Activated T-helper 2 cell treated with anti-CD3 and anti-CD28 coated beads, Interferon-gamma antibody, Interleukin-2, Interleukin-4, amounts not matched to agents 10 μg/mL and 5 μg/mL and 100 μg/mL, durations not matched to agents 14 hours and 24 hours and 36 hours (primary cell): Measurements from ENCODE around the gene OR2Z1. TPM values are rescaled to one million over a fixed set of nuclear protein-coding genes. Genes with fewer than 3 reads are reported as not detected.
"Not testable (repeated sequence)": the region's sequence is repeated elsewhere in the genome, so short reads cannot be mapped to it uniquely, and the experiment has no call there.

ENCODE experiments used
- DNase-seq: peaks from one replicate; pipeline ENCODE4 v3.0.0; 2021; ENCODE audit warnings: low spot score
- H3K27ac Mint-ChIP-seq: one replicate; pipeline ENCODE4 v1.8.0; 2021; ENCODE audit warnings: mixed read lengths
- H3K27me3 Mint-ChIP-seq: one replicate; pipeline ENCODE4 v1.8.0; 2021; ENCODE audit warnings: low read depth, mixed read lengths
- H3K36me3 Mint-ChIP-seq: one replicate; pipeline ENCODE4 v1.8.0; 2021; ENCODE audit warnings: low read depth, mixed read lengths
- H3K4me1 Mint-ChIP-seq: one replicate; pipeline ENCODE4 v1.8.0; 2021; ENCODE audit warnings: low read depth, mixed read lengths
- H3K4me3 Mint-ChIP-seq: one replicate; pipeline ENCODE4 v1.8.0; 2021; ENCODE audit warnings: low read depth, mild to moderate bottlenecking, moderate library complexity, mixed read lengths
- H3K9me3 Mint-ChIP-seq: one replicate; pipeline ENCODE4 v1.8.0; 2021; ENCODE audit warnings: mixed read lengths
- intact Hi-C: fragments of 100-400 bp; cut with micrococcal nuclease; formaldehyde crosslinking; loops from one replicate; pipeline ENCODE4 v1.15.1; 2023
- total RNA-seq: library from RNA; stranded (reverse); gene quantifications from 2 replicates; pipeline ENCODE4 v1.2.3, GENCODE V29; 2022

Gene OR2Z1
- total RNA-seq, 1 donor from 2014 or later = not detected

- Mint-ChIP-seq H3K27ac (no peak overlapping the region), H3K9me3 (no peaks in the 10 kb centered on the region), H3K4me1 (peaks cover 19% of the 10 kb centered on the region), H3K27me3 (peaks cover 38% of the 10 kb centered on the region), H3K4me3 (no peak overlapping the region), H3K36me3 (no peaks in the 10 kb centered on the region)
- intact Hi-C loops = no loop called here
- DNase-seq = no peak
Measured at GRCh38 chr19:8690753-8691539, 30.5 kb upstream of the OR2Z1 start.

GRCh38 chr19:8695501-8695900 is 25.9 kb upstream of the OR2Z1 start:
- intact Hi-C loops = no loop called here
- no peak overlapping the region for H3K4me3 Mint-ChIP-seq
- no peak overlapping the region for H3K27ac Mint-ChIP-seq
- H3K27me3 Mint-ChIP-seq = peaks cover 37% of the 10 kb centered on the region
- no peaks in the 10 kb centered on the region for H3K9me3 Mint-ChIP-seq
- peaks cover 36% of the 10 kb centered on the region for H3K4me1 Mint-ChIP-seq
- H3K36me3 Mint-ChIP-seq = no peaks in the 10 kb centered on the region
- DNase-seq = no peak

GRCh38 chr19:8695911-8696310 is 25.5 kb upstream of the OR2Z1 start:
- intact Hi-C loops = no loop called here
- no peaks in the 10 kb centered on the region for H3K9me3 Mint-ChIP-seq

GRCh38 chr19:8696993-8697392 is 24.4 kb upstream of the OR2Z1 start:
- Mint-ChIP-seq H3K9me3 (no peaks in the 10 kb centered on the region), H3K36me3 (no peaks in the 10 kb centered on the region), H3K4me1 (peaks cover 43% of the 10 kb centered on the region), H3K4me3 (no peak overlapping the region), H3K27me3 (peaks cover 30% of the 10 kb centered on the region), H3K27ac (no peak overlapping the region)
- no peak for DNase-seq
- intact Hi-C loops = no loop called here

More at GRCh38 chr19:8695911-8696310, 25.5 kb upstream of the OR2Z1 start:
- Mint-ChIP-seq H3K4me3 (no peak overlapping the region), H3K27me3 (peaks cover 35% of the 10 kb centered on the region), H3K36me3 (no peaks in the 10 kb centered on the region), H3K4me1 (peaks cover 37% of the 10 kb centered on the region), H3K27ac (no peak overlapping the region)
- DNase-seq = no peak

GRCh38 chr19:8697671-8698432 is 23.6 kb upstream of the OR2Z1 start:
- no peaks in the 10 kb centered on the region for H3K9me3 Mint-ChIP-seq
- intact Hi-C loops = no loop called here
- no peaks in the 10 kb centered on the region for H3K36me3 Mint-ChIP-seq
- H3K27me3 Mint-ChIP-seq = peaks cover 23% of the 10 kb centered on the region
- no peak overlapping the region for H3K4me3 Mint-ChIP-seq
- H3K27ac Mint-ChIP-seq = no peak overlapping the region
- no peak for DNase-seq
- peaks cover 51% of the 10 kb centered on the region for H3K4me1 Mint-ChIP-seq

GRCh38 chr19:8698433-8699063 is 22.9 kb upstream of the OR2Z1 start, which contains the start of gene ACTL9:
Gene ACTL9 (minus strand): TSS chr19:8698795. CDS start chr19:8698701, 94 bp downstream.
- intact Hi-C loops = no loop called here
- Mint-ChIP-seq H3K9me3 (no peaks in the 10 kb centered on the region), H3K27me3 (peaks cover 17% of the 10 kb centered on the region), H3K4me3 (no peak within 1 kb of the TSS), H3K36me3 (no peaks in the 10 kb centered on the region), H3K4me1 (peaks cover 56% of the 10 kb centered on the region), H3K27ac (no peak within 1 kb of the TSS)
- no peak for DNase-seq

GRCh38 chr19:8699908-8700307 is 21.5 kb upstream of the OR2Z1 start:
- intact Hi-C loops = no loop called here
- Mint-ChIP-seq H3K27ac (no peak overlapping the region), H3K4me1 (peaks cover 58% of the 10 kb centered on the region)

GRCh38 chr19:8700956-8701355 is 20.5 kb upstream of the OR2Z1 start:
- Mint-ChIP-seq H3K9me3 (no peaks in the 10 kb centered on the region), H3K27me3 (peaks cover 10% of the 10 kb centered on the region), H3K27ac (no peak overlapping the region), H3K4me1 (peaks cover 62% of the 10 kb centered on the region), H3K4me3 (no peak overlapping the region), H3K36me3 (peaks cover 4% of the 10 kb centered on the region)
- no peak for DNase-seq
- intact Hi-C loops = no loop called here

More at GRCh38 chr19:8699908-8700307, 21.5 kb upstream of the OR2Z1 start:
- Mint-ChIP-seq H3K36me3 (peaks cover 4% of the 10 kb centered on the region), H3K27me3 (peaks cover 16% of the 10 kb centered on the region), H3K9me3 (no peaks in the 10 kb centered on the region), H3K4me3 (no peak overlapping the region)
- no peak for DNase-seq

GRCh38 chr19:8702350-8702749 is 19.1 kb upstream of the OR2Z1 start:
- DNase-seq = peak; percentile 51
- Mint-ChIP-seq H3K36me3 (peaks cover 4% of the 10 kb centered on the region), H3K27me3 (peaks cover 8% of the 10 kb centered on the region), H3K27ac (peak overlapping the region; percentile 35), H3K9me3 (no peaks in the 10 kb centered on the region), H3K4me3 (peak overlapping the region; percentile 1), H3K4me1 (peaks cover 53% of the 10 kb centered on the region)
- intact Hi-C loops = no loop called here

- H3K4me3 Mint-ChIP-seq = no peak overlapping the region
- peaks cover 4% of the 10 kb centered on the region for H3K36me3 Mint-ChIP-seq
- intact Hi-C loops = no loop called here
- H3K27me3 Mint-ChIP-seq = peaks cover 8% of the 10 kb centered on the region
- no peak overlapping the region for H3K27ac Mint-ChIP-seq
- DNase-seq = no peak
- no peaks in the 10 kb centered on the region for H3K9me3 Mint-ChIP-seq
- H3K4me1 Mint-ChIP-seq = peaks cover 55% of the 10 kb centered on the region
Measured at GRCh38 chr19:8703223-8703622, 18.2 kb upstream of the OR2Z1 start.

GRCh38 chr19:8705304-8705703 is 16.1 kb upstream of the OR2Z1 start:
- intact Hi-C loops, H3K27me3 Mint-ChIP-seq, H3K36me3 Mint-ChIP-seq, DNase-seq, H3K9me3 Mint-ChIP-seq: not testable (repeated sequence)
- H3K27ac Mint-ChIP-seq = peak overlapping the region; percentile 56
- peaks cover 52% of the 10 kb centered on the region for H3K4me1 Mint-ChIP-seq
- H3K4me3 Mint-ChIP-seq = peak overlapping the region; percentile 26

GRCh38 chr19:8705742-8706141 is 15.7 kb upstream of the OR2Z1 start:
- Mint-ChIP-seq H3K27ac (peak overlapping the region; percentile 56), H3K36me3 (peaks cover 4% of the 10 kb centered on the region), H3K9me3 (no peaks in the 10 kb centered on the region), H3K4me1 (peaks cover 51% of the 10 kb centered on the region), H3K27me3 (no peaks in the 10 kb centered on the region), H3K4me3 (peak overlapping the region; percentile 26)
- intact Hi-C loops = no loop called here
- peak; percentile 27 for DNase-seq
